ENCODE measurements around the gene TWIST2.

The TWIST2 gene

GRCh38 chr2:238892796-238893195 is 44.9 kb downstream of the TWIST2 start:
- DNase-seq = no peak

- DNase-seq = no peak
Observed at GRCh38 chr2:238893349-238894000, 45.6 kb downstream of the TWIST2 start.

GRCh38 chr2:238894226-238894949 is 46.5 kb downstream of the TWIST2 start:
- DNase-seq = no peak

GRCh38 chr2:238894950-238895298 is 47.0 kb downstream of the TWIST2 start:
- DNase-seq = no peak

GRCh38 chr2:238895361-238895882 is 47.5 kb downstream of the TWIST2 start:
- DNase-seq = no peak

- no peak for DNase-seq
Observed at GRCh38 chr2:238895891-238896600, 48.2 kb downstream of the TWIST2 start.

- no peak for DNase-seq
Observed at GRCh38 chr2:238896641-238897040, 48.8 kb downstream of the TWIST2 start.

- no peak for DNase-seq
Observed at GRCh38 chr2:238897122-238897880, 49.4 kb downstream of the TWIST2 start.

- DNase-seq = no peak
Observed at GRCh38 chr2:238897911-238898311, 50.0 kb downstream of the TWIST2 start.

- DNase-seq = no peak
Observed at GRCh38 chr2:238898534-238899281, 50.8 kb downstream of the TWIST2 start.

- DNase-seq = no peak
Observed at GRCh38 chr2:238899386-238899785, 51.5 kb downstream of the TWIST2 start.

- DNase-seq = no peak
Observed at GRCh38 chr2:238900511-238900910, 52.6 kb downstream of the TWIST2 start.

GRCh38 chr2:238901461-238902057 is 53.7 kb downstream of the TWIST2 start:
- no peak for DNase-seq

GRCh38 chr2:238902285-238902684 is 54.4 kb downstream of the TWIST2 start:
- DNase-seq = no peak

GRCh38 chr2:238903141-238903540 is 55.3 kb downstream of the TWIST2 start:
- DNase-seq = no peak

GRCh38 chr2:238904177-238904576 is 56.3 kb downstream of the TWIST2 start:
- no peak for DNase-seq

GRCh38 chr2:238904716-238905115 is 56.8 kb downstream of the TWIST2 start:
- DNase-seq = no peak

GRCh38 chr2:238905224-238905623 is 57.3 kb downstream of the TWIST2 start:
- no peak for DNase-seq

- no peak for DNase-seq
Observed at GRCh38 chr2:238905644-238906043, 57.8 kb downstream of the TWIST2 start.

- no peak for DNase-seq
Observed at GRCh38 chr2:238906254-238906935, 58.5 kb downstream of the TWIST2 start.

Measured in stimulated activated CD4-positive, alpha-beta T cell treated with anti-CD3 and anti-CD28 coated beads, Interleukin-2, amount 100 ng/mL, for 24 hours (primary cell).